SH-SY5Y (cell line): Measurements from ENCODE around the gene SPINK5.

ENCODE experiments used
- GATA2 ChIP-seq: IDR thresholded peaks from 2 replicates; pipeline ENCODE4 v1.6.1; 2011; ENCODE audit warnings: mild to moderate bottlenecking, low read depth, low read length
- GATA3 ChIP-seq: IDR thresholded peaks from 2 replicates; pipeline ENCODE4 v1.6.1; 2011; ENCODE audit warnings: low read depth, mild to moderate bottlenecking, low read length, moderate library complexity

DNA sequence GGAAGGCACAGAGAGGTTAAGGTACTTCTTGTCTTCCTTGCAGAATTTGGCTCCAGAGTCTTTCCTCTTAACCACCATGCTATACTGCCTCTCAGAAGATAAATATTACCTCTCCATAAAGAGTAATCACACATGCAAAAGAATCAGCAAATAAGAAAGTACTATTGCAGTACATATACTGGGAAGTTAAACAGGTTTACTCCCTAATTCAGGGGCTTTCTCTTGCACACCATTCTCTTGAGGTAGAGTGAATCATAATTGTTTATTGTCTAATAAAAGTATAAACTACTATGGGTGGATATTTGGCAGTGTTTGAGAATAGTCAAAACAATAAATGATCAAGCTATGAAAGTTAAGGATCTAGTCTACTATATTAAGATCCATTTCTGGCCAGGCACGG, 40.4 kb downstream of the SPINK5 start:
- TF ChIP-seq GATA2, result no peak
- TF ChIP-seq GATA3, result no peak
